ENCODE results near the gene MKNK2. TPM values are rescaled to one million over a fixed set of nuclear protein-coding genes. Genes with fewer than 3 reads are reported as not detected.

Gene MKNK2
- total RNA-seq (100 to 1,000 TPM in 1 of 2 donors, 10 to 100 TPM in 1; 93.0 to 103 TPM), polyA plus RNA-seq (ENCODE audit: insufficient read depth, low read depth, low replicate concordance) (76.5 TPM)
- long read RNA-seq, donor 1, transcript MKNK2-201 (14 exons, 3,774 nt) = major isoform, 5 of 65 reads
- long read RNA-seq, donor 1, partial matches to known transcripts = 57 of 65 reads
- long read RNA-seq, donor 1, other reads (novel, unspliced or antisense) = 0 of 65 reads
- long read RNA-seq, donor 2, partial matches to known transcripts = 0 of 9 reads
- long read RNA-seq, donor 2, other reads (novel, unspliced or antisense) = 0 of 9 reads

DNA sequence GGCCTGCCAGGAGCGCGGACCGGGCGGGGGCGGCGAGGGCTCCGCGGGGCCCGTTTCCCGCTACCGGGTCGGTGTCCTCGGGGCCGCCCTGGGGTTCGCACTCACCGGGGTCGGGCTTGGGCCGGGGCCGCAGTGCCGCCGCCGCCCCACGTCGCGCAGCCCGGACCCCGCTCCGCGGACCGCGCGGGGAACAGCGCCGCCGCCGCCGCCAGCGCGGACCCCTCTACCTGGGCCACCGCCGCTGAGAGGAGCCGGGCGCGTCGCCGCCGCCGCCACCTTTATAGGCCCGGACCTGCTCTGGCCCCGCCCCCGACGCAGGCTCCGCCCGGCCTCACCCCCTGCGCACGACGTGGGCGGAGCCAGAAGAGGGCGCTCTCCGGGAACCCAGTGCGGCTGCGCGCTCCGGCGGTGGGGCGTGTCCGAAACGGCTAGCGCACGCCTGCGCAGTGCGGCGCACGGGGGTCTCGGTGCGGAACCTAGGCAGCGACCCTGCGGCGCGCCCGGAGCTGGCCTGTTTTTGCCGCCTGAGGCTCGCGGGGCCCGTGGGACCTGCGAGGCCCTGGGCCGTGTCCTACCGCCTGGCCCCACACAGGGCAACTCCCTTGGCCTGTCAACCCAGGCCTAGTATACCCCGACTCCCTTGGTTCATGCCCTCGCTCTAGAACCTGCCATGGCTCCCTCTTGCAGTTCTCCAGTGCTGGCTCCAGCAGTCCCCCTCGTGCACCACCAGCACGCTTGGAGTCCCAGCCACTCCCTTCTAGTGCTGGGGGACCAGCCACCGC is at the start of gene MKNK2:
Gene MKNK2, minus strand, starts transcription at position 254 of the 782 bp plus-strand sequence. CDS start 393 bp downstream, outside the sequence.
- peak within 1 kb of the TSS; percentile 86 to 91 for H3K4me3 ChIP-seq
- H3K4me1 ChIP-seq = peaks cover 46% of the 10 kb centered on the region
- no peaks in the 10 kb centered on the region for H3K36me3 ChIP-seq (ENCODE audit: low read depth, missing control alignments)
- peak; percentile 95 for DNase-seq
- peak within 1 kb of the TSS; percentile 92 to 98 for H3K27ac ChIP-seq
- peak; percentile 83 for TF ChIP-seq POLR2A (IDR thresholded peaks at IDR 0.05)
- TF ChIP-seq, protein P1, sequence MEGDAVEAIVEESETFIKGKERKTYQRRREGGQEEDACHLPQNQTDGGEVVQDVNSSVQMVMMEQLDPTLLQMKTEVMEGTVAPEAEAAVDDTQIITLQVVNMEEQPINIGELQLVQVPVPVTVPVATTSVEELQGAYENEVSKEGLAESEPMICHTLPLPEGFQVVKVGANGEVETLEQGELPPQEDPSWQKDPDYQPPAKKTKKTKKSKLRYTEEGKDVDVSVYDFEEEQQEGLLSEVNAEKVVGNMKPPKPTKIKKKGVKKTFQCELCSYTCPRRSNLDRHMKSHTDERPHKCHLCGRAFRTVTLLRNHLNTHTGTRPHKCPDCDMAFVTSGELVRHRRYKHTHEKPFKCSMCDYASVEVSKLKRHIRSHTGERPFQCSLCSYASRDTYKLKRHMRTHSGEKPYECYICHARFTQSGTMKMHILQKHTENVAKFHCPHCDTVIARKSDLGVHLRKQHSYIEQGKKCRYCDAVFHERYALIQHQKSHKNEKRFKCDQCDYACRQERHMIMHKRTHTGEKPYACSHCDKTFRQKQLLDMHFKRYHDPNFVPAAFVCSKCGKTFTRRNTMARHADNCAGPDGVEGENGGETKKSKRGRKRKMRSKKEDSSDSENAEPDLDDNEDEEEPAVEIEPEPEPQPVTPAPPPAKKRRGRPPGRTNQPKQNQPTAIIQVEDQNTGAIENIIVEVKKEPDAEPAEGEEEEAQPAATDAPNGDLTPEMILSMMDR (IDR thresholded peaks at IDR 0.05) = peak; percentile 62 to 72 (median 67)
- WGBS, 2 donors = 2% methylated on average over 73 of the region's 93 CpGs; no CpG with 5 or more reads in 1 of the 2 donors
- intact Hi-C loops (cut with DNase I; ENCODE audit: low total_unique reads) = no loop called here
- H3K27me3 ChIP-seq = no peaks in the 10 kb centered on the region
- no peaks in the 10 kb centered on the region for H3K9me3 ChIP-seq

DNA sequence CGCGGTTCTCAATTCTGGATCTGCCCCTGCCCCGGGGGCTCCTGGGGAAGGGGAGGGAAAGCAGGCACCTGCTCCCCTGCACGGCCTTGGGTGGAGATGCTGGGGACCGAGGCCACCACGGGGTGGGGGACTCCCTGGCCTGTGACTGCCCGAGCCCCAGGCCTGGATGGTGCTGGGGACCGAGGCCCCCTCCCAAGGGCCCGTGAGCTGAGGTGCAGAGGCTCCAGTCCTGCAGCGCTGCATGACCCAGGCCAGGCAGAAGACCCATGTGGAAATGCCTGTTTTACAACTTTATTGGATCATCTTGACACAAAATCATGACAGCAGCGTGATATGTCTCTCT is 49.6 kb upstream of the MKNK2 start:
- Histone ChIP-seq H3K4me3 (no peak overlapping the region), H3K9me3 (no peaks in the 10 kb centered on the region), H3K27me3 (no peaks in the 10 kb centered on the region), H3K27ac (no peak overlapping the region), H3K4me1 (no peaks in the 10 kb centered on the region), H3K36me3 (ENCODE audit: low read depth, missing control alignments) (no peaks in the 10 kb centered on the region)
- no peak for TF ChIP-seq POLR2A (IDR thresholded peaks at IDR 0.05)
- TF ChIP-seq, protein P1 (IDR thresholded peaks at IDR 0.05) = no peak
- intact Hi-C loops (cut with DNase I; ENCODE audit: low total_unique reads) = no loop called here
- WGBS, 2 donors = 90 to 100% methylated on average over 4 to 11 of the region's 11 CpGs
- DNase-seq = no peak

DNA sequence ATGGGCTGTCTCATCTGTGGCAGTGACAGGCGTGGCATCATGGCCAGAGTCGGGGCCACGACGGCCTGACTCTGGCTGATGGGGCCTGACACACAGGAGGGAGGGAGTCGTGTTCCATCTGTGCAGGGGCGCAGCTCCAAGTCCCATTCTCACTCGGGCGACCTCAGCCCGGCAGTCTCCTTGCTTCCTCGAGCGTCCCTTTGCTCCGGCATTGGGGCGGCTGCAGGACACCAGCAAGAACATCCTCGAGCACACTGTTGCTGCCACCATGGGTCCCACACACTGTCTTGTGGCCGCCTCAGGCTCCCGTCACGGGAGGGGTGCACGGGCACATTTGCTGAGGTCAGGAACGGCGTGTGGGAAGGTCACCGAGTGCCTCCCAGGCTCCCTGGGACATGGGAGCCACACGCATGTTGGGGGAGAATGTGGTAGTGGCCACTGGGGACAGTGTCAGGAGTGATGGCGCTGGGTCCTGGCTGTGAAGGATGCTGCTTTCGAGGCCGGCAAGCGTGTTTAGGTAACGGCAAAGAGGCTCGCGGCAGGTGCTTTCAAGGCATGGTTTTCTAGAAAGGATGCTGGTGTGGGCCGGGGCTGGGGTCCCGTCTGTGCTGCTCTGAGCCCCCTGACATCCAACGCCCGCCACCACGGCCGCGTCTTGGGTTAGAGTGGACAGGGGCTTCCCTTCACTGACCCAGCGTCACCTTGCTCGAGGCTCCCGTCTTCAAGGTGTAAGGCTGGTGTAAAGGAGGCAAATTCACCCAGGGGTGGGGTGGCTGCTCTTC is 49.1 kb upstream of the MKNK2 start:
- no peak overlapping the region for H3K27ac ChIP-seq
- H3K27me3 ChIP-seq = no peaks in the 10 kb centered on the region
- WGBS, 2 donors = 87 to 88% methylated on average over 37 to 39 of the region's 39 CpGs
- H3K4me3 ChIP-seq = no peak overlapping the region
- H3K9me3 ChIP-seq = no peaks in the 10 kb centered on the region
- H3K4me1 ChIP-seq = peaks cover 1% of the 10 kb centered on the region
- TF ChIP-seq, protein P1 (IDR thresholded peaks at IDR 0.05) = no peak
- no peak for TF ChIP-seq POLR2A (IDR thresholded peaks at IDR 0.05)
- DNase-seq = no peak
- H3K36me3 ChIP-seq (ENCODE audit: low read depth, missing control alignments) = no peaks in the 10 kb centered on the region
- intact Hi-C loops (cut with DNase I; ENCODE audit: low total_unique reads) = no loop called here

DNA sequence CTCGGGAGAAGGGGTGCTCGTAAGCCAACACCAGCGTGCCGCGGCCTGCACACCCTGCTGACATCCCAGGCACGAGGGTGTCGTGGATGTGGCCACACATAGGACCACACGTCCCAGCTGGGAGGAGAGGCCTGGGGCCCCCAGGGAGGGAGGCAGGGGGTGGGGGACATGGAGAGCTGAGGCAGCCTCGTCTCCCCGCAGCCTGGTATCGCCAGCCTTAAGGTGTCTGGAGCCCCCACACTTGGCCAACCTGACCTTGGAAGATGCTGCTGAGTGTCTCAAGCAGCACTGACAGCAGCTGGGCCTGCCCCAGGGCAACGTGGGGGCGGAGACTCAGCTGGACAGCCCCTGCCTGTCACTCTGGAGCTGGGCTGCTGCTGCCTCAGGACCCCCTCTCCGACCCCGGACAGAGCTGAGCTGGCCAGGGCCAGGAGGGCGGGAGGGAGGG is 48.0 kb upstream of the MKNK2 start:
- intact Hi-C loops (cut with DNase I; ENCODE audit: low total_unique reads) = no loop called here
- peaks cover 12% of the 10 kb centered on the region for H3K4me1 ChIP-seq
- 61% methylated on average over 16 of the region's 16 CpGs; no CpG with 5 or more reads in 1 of the 2 donors for WGBS, 2 donors
- H3K27me3 ChIP-seq = no peaks in the 10 kb centered on the region
- H3K9me3 ChIP-seq = no peaks in the 10 kb centered on the region
- H3K36me3 ChIP-seq (ENCODE audit: low read depth, missing control alignments) = no peaks in the 10 kb centered on the region
- no peak for DNase-seq
- H3K27ac ChIP-seq = no peak overlapping the region
- TF ChIP-seq, protein P1 (IDR thresholded peaks at IDR 0.05) = no peak
- TF ChIP-seq POLR2A (IDR thresholded peaks at IDR 0.05) = no peak
- no peak overlapping the region for H3K4me3 ChIP-seq
